Measurements from ENCODE around the gene SDS.
A peak's percentile ranks its signal among the peaks of the same experiment; 100 is the strongest.

SDS gene

DNA sequence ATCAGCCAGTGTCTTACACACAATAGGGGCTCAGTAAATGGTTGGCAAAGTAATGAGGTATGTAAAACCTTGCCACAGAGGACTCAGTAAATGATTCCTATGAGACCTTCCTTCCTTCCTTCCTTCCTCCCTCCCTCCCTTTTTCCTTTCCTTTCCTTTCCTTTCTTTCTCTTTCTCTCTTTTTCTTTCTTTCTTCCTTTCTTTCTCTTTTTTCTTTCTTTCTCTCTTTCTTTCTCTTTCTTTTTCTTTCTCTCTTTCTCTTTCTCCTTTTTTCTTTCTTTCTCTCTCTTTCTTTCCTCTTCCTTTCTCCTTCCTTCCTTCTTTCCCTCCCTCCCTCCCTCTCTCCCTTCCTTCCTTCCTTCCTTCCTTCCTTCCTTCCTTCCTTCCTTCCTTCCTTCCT, 7.5 kb downstream of the SDS start:
- Histone ChIP-seq H3K36me3 (ENCODE audit: control insufficient read depth, insufficient read depth, low read length) (no peaks in the 10 kb centered on the region), H3K27me3 (replicated peaks; ENCODE audit: control insufficient read depth, insufficient read depth, low read length) (no peaks in the 10 kb centered on the region), H3K4me3 (replicated peaks; ENCODE audit: low read depth, low read length) (no peak overlapping the region)
- DNase-seq (ENCODE audit: extremely low read depth, insufficient read length) = no peak
- TF ChIP-seq, protein P1, sequence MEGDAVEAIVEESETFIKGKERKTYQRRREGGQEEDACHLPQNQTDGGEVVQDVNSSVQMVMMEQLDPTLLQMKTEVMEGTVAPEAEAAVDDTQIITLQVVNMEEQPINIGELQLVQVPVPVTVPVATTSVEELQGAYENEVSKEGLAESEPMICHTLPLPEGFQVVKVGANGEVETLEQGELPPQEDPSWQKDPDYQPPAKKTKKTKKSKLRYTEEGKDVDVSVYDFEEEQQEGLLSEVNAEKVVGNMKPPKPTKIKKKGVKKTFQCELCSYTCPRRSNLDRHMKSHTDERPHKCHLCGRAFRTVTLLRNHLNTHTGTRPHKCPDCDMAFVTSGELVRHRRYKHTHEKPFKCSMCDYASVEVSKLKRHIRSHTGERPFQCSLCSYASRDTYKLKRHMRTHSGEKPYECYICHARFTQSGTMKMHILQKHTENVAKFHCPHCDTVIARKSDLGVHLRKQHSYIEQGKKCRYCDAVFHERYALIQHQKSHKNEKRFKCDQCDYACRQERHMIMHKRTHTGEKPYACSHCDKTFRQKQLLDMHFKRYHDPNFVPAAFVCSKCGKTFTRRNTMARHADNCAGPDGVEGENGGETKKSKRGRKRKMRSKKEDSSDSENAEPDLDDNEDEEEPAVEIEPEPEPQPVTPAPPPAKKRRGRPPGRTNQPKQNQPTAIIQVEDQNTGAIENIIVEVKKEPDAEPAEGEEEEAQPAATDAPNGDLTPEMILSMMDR (IDR thresholded peaks at IDR 0.05; ENCODE audit: insufficient read depth, low read length, poor library complexity, severe bottlenecking) = no peak

DNA sequence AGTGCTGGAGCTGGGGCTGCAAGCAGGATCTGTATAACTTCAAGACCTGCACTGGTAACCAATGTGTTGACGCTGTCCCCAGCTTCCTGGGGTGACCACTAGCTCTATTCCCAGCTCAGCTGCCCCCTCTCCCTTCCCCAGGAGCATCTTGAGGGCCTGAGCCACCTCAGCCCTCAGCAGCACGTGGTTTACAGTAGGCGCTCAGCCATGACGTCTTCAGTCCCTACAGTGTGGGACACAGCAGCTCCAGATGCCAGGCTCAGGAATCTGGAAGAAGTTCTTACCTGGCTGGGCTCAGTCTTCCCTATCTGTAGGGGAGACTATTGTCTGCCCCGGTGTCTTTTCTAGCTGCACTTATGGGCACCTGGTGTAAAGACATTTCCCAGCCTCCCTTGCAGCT, 8.6 kb downstream of the SDS start:
- H3K36me3 ChIP-seq (ENCODE audit: control insufficient read depth, insufficient read depth, low read length) = no peaks in the 10 kb centered on the region
- TF ChIP-seq, protein P1 (IDR thresholded peaks at IDR 0.05; ENCODE audit: insufficient read depth, low read length, poor library complexity, severe bottlenecking) = no peak
- DNase-seq (ENCODE audit: extremely low read depth, insufficient read length) = no peak
- H3K4me3 ChIP-seq (replicated peaks; ENCODE audit: low read depth, low read length) = no peak overlapping the region
- H3K27me3 ChIP-seq (replicated peaks; ENCODE audit: control insufficient read depth, insufficient read depth, low read length) = no peaks in the 10 kb centered on the region

DNA sequence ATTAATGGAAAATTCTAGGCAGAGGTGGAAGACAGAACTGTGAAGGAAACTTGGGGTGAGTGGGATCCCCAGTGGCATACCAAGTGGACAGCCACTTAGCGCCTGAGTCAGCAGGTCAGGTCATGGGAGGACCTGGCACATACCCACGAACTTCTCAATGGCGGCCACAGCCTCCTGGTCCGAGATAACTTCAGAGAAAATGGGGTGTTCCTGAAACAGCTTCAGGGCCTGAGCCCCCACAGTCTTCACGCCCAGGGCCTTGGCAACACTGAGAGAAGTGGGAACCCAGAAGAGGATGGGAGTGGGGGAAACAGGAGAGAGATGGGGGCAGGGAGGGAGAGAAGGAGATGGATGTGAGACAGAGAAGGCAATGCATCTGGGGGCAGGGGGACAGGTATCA, 9.9 kb downstream of the SDS start:
- DNase-seq (ENCODE audit: extremely low read depth, insufficient read length) = no peak
- Histone ChIP-seq H3K4me3 (replicated peaks; ENCODE audit: low read depth, low read length) (no peak overlapping the region), H3K36me3 (ENCODE audit: control insufficient read depth, insufficient read depth, low read length) (no peaks in the 10 kb centered on the region; the same call in 1 of the 2 replicates), H3K27me3 (replicated peaks; ENCODE audit: control insufficient read depth, insufficient read depth, low read length) (no peaks in the 10 kb centered on the region)
- TF ChIP-seq, protein P1 (IDR thresholded peaks at IDR 0.05; ENCODE audit: insufficient read depth, low read length, poor library complexity, severe bottlenecking) = no peak

DNA sequence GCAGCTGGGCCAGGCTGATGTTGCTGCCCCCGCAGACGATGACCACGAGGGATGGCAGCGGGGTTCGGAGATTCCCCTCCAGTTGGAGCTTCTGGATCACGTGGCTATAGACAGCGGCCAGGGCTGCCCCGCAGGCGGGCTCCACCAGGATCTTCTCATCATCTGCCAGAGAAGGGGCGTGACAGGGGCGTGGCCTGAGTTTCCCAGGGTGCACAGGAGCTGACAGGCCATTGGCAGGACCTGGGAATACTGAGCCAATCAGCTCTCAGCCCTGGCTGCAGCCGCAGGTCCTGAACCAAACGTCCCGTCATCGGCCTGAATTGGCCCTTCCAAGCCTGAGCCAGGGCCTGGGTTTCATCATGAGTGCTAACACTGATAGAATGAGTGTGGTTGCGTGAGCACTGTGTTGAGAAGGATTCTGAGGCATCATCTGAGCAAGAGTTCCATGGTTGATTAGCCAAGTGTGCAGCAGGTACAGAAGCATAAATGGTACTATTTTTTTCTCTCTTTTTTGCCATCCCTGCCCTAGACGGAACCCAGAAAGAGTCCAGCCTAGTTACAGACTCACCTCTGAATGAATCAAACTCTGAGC, 10.6 kb downstream of the SDS start:
- DNase-seq (ENCODE audit: extremely low read depth, insufficient read length) = peak; percentile 34
- Histone ChIP-seq H3K36me3 (ENCODE audit: control insufficient read depth, insufficient read depth, low read length) (no peaks in the 10 kb centered on the region; the same call in none of the 2 replicates), H3K4me3 (replicated peaks; ENCODE audit: low read depth, low read length) (no peak overlapping the region), H3K27me3 (replicated peaks; ENCODE audit: control insufficient read depth, insufficient read depth, low read length) (no peaks in the 10 kb centered on the region)
- TF ChIP-seq, protein P1 (IDR thresholded peaks at IDR 0.05; ENCODE audit: insufficient read depth, low read length, poor library complexity, severe bottlenecking) = no peak

DNA sequence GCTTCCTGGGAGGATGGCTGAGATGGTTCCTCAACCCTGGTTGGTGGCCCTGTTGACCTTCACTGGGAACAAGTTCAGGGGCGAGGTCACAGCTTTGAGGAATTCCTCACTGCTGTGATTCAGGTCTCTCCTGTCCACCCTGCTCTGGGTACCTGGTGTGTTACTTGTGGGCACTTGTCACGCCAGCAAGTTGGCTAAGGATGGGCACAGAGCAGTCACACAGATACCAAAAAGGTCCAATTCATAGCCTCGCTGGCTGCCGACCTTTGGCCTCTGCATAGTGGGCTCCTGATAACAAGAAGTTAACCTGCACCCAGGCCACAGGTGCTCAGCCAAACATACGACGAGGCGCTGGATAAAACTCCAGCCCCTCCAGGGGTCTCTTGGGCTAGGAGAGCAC, 11.2 kb downstream of the SDS start:
- no peak overlapping the region for H3K4me3 ChIP-seq (replicated peaks; ENCODE audit: low read depth, low read length)
- H3K27me3 ChIP-seq (replicated peaks; ENCODE audit: control insufficient read depth, insufficient read depth, low read length) = no peaks in the 10 kb centered on the region
- TF ChIP-seq, protein P1 (IDR thresholded peaks at IDR 0.05; ENCODE audit: insufficient read depth, low read length, poor library complexity, severe bottlenecking) = no peak
- DNase-seq (ENCODE audit: extremely low read depth, insufficient read length) = no peak
- H3K36me3 ChIP-seq (ENCODE audit: control insufficient read depth, insufficient read depth, low read length) = peaks cover 2% of the 10 kb centered on the region
